ENCODE data around the gene DEGS1. TPM values are rescaled to one million over a fixed set of nuclear protein-coding genes. Genes with fewer than 3 reads are reported as not detected.

The DEGS1 gene
- total and polyA plus RNA-seq, 2 experiments from 2014 or later, result 88.7 to 107 TPM

GRCh38 chr1:224238212-224238611, 55.2 kb downstream of the DEGS1 start:
- no peak overlapping the region for H3K4me3 ChIP-seq
- H3K27me3 ChIP-seq, result no peaks in the 10 kb centered on the region
- no peaks in the 10 kb centered on the region for H4K20me1 ChIP-seq (ENCODE audit: insufficient read depth, poor library complexity, severe bottlenecking)
- no peak overlapping the region for H3K27ac ChIP-seq
- H3K79me2 ChIP-seq, result no peaks in the 10 kb centered on the region
- no peaks in the 10 kb centered on the region for H3K9me2 ChIP-seq (replicated peaks; ENCODE audit: insufficient read depth)
- no peak overlapping the region for H2AFZ ChIP-seq
- H3K36me3 ChIP-seq (replicated peaks; ENCODE audit: insufficient read depth, low read depth), result no peaks in the 10 kb centered on the region
- TF ChIP-seq EZH2phosphoT487 (IDR thresholded peaks at IDR 0.05; ENCODE audit: low read depth, severe bottlenecking, unreplicated experiment), result no peak
- TF ChIP-seq CTCF (IDR thresholded peaks at IDR 0.05; ENCODE audit: poor library complexity), result no peak
- TF ChIP-seq EZH2 (IDR thresholded peaks at IDR 0.05; ENCODE audit: borderline replicate concordance), result no peak
- DNase-seq (ENCODE audit: low spot score), result no peak
- H3K4me1 ChIP-seq (ENCODE audit: insufficient read depth), result no peaks in the 10 kb centered on the region
- H3K4me2 ChIP-seq, result no peak overlapping the region
- H3K9me3 ChIP-seq (ENCODE audit: low read depth), result no peaks in the 10 kb centered on the region
- 86% methylated on average over 9 of the region's 9 CpGs for WGBS (ENCODE audit: low lambda C conversion rate, missing lambda C conversion rate)

DNA sequence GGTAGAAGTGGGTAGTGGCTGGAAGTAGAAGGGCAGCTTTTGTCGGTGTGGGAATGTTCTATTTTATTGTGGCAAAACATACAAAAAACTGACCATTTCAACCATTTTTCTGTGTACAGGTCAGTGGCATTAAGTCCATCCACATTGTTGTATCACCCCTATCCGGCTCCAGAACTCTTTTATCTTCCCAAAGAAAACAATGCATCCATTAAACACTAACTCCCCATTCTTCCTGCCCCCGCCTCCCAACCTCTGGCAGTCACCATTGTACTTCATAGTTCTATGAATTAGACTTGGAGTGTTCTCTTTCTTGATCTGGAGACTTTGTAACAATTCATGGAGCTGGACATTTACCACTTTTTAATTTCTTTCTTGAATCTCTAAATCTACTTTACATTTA, 55.7 kb downstream of the DEGS1 start:
- no peak overlapping the region for H3K27ac ChIP-seq

More for the DNA sequence above, 55.7 kb downstream of the DEGS1 start:
- no peak for DNase-seq (ENCODE audit: low spot score)
- Histone ChIP-seq H2AFZ (no peak overlapping the region), H3K79me2 (no peaks in the 10 kb centered on the region), H3K9me3 (ENCODE audit: low read depth) (no peaks in the 10 kb centered on the region), H4K20me1 (ENCODE audit: insufficient read depth, poor library complexity, severe bottlenecking) (no peaks in the 10 kb centered on the region), H3K4me3 (no peak overlapping the region), H3K4me2 (no peak overlapping the region), H3K4me1 (ENCODE audit: insufficient read depth) (no peaks in the 10 kb centered on the region), H3K9me2 (replicated peaks; ENCODE audit: insufficient read depth) (no peaks in the 10 kb centered on the region), H3K36me3 (replicated peaks; ENCODE audit: insufficient read depth, low read depth) (no peaks in the 10 kb centered on the region), H3K27me3 (no peaks in the 10 kb centered on the region)
- TF ChIP-seq EZH2phosphoT487 (IDR thresholded peaks at IDR 0.05; ENCODE audit: low read depth, severe bottlenecking, unreplicated experiment) (no peak), CTCF (IDR thresholded peaks at IDR 0.05; ENCODE audit: poor library complexity) (no peak), EZH2 (IDR thresholded peaks at IDR 0.05; ENCODE audit: borderline replicate concordance) (no peak)
- 70% methylated on average over 3 of the region's 3 CpGs for WGBS (ENCODE audit: low lambda C conversion rate, missing lambda C conversion rate)

Small RNA genes lying within 50 kb of the gene (small RNA-seq; reads per million reads assigned to genes)
- gene AC092809.3, result not detected
- gene RF00139, result not detected

Other genes starting within 250 kb of the DEGS1 start
- gene FBXO28, start 69.1 kb upstream of the DEGS1 start, total RNA-seq, result 26.6 and 28.3 TPM in 2 replicates
- gene FBXO28, start 69.1 kb upstream of the DEGS1 start, polyA plus RNA-seq, result 12.7 and 17.1 TPM in 2 replicates
- 28.9 and 34.7 TPM in 2 replicates for gene NVL, start 146.9 kb downstream of the DEGS1 start, total RNA-seq
- 15.9 and 16.5 TPM in 2 replicates for gene NVL, start 146.9 kb downstream of the DEGS1 start, polyA plus RNA-seq
- 62.7 and 76.2 TPM in 2 replicates for gene CNIH4, start 173.6 kb downstream of the DEGS1 start, total RNA-seq
- gene CNIH4, start 173.6 kb downstream of the DEGS1 start, polyA plus RNA-seq, result 96.6 and 106 TPM in 2 replicates

All from hepatocyte (in vitro differentiated cells).